ENCODE measurements around the gene PLD1. TPM values are rescaled to one million over a fixed set of nuclear protein-coding genes. Genes with fewer than 3 reads are reported as not detected.

The PLD1 gene
- total RNA-seq, 1 donor from 2014 or later: not detected

GRCh38 chr3:171791692-171792076 is 18.6 kb downstream of the PLD1 start:
- DNase-seq (no peak), ATAC-seq (ENCODE audit: low read depth) (no peak)
- TF ChIP-seq CTCF (IDR thresholded peaks at IDR 0.05): no peak
- intact Hi-C loops (cut with micrococcal nuclease): no loop called here
- CTCF ChIA-PET: no interaction called here
- POLR2A ChIA-PET: no interaction called here
- Mint-ChIP-seq H3K9me3 (no peaks in the 10 kb centered on the region), H3K4me1 (no peaks in the 10 kb centered on the region), H3K27ac (no peak overlapping the region), H3K27me3 (no peaks in the 10 kb centered on the region), H3K4me3 (no peak overlapping the region), H3K36me3 (ENCODE audit: low read depth) (no peaks in the 10 kb centered on the region)

- ATAC-seq (ENCODE audit: low read depth) (no peak), DNase-seq (no peak)
- intact Hi-C loops (cut with micrococcal nuclease): no loop called here
- POLR2A ChIA-PET: no interaction called here
- H3K4me1 Mint-ChIP-seq: no peaks in the 10 kb centered on the region
- no peaks in the 10 kb centered on the region for H3K9me3 Mint-ChIP-seq
- H3K4me3 Mint-ChIP-seq: no peak overlapping the region
- H3K27me3 Mint-ChIP-seq: no peaks in the 10 kb centered on the region
- CTCF ChIA-PET: no interaction called here
- H3K36me3 Mint-ChIP-seq (ENCODE audit: low read depth): no peaks in the 10 kb centered on the region
- no peak for TF ChIP-seq CTCF (IDR thresholded peaks at IDR 0.05)
- no peak overlapping the region for H3K27ac Mint-ChIP-seq
Measured at GRCh38 chr3:171790898-171791691, 19.2 kb downstream of the PLD1 start.

GRCh38 chr3:171790574-171790897 is 19.7 kb downstream of the PLD1 start:
- intact Hi-C loops (cut with micrococcal nuclease): no loop called here
- Mint-ChIP-seq H3K27me3 (no peaks in the 10 kb centered on the region), H3K4me1 (no peaks in the 10 kb centered on the region), H3K27ac (no peak overlapping the region), H3K4me3 (no peak overlapping the region), H3K9me3 (no peaks in the 10 kb centered on the region), H3K36me3 (ENCODE audit: low read depth) (no peaks in the 10 kb centered on the region)
- ChIA-PET POLR2A (no interaction called here), CTCF (no interaction called here)
- ATAC-seq (ENCODE audit: low read depth) (no peak), DNase-seq (no peak)
- no peak for TF ChIP-seq CTCF (IDR thresholded peaks at IDR 0.05)

- H3K27me3 Mint-ChIP-seq: no peaks in the 10 kb centered on the region
- ATAC-seq (ENCODE audit: low read depth) (no peak), DNase-seq (no peak)
- intact Hi-C loops (cut with micrococcal nuclease): no loop called here
- no peak overlapping the region for H3K27ac Mint-ChIP-seq
- no peaks in the 10 kb centered on the region for H3K4me1 Mint-ChIP-seq
- H3K4me3 Mint-ChIP-seq: no peak overlapping the region
- ChIA-PET CTCF (no interaction called here), POLR2A (no interaction called here)
- H3K9me3 Mint-ChIP-seq: no peaks in the 10 kb centered on the region
- TF ChIP-seq CTCF (IDR thresholded peaks at IDR 0.05): no peak
- no peaks in the 10 kb centered on the region for H3K36me3 Mint-ChIP-seq (ENCODE audit: low read depth)
Measured at GRCh38 chr3:171789759-171790505, 20.4 kb downstream of the PLD1 start.

- intact Hi-C loops (cut with micrococcal nuclease): no loop called here
- TF ChIP-seq CTCF (IDR thresholded peaks at IDR 0.05): no peak
- H3K27me3 Mint-ChIP-seq: no peaks in the 10 kb centered on the region
- H3K4me1 Mint-ChIP-seq: no peaks in the 10 kb centered on the region
- H3K36me3 Mint-ChIP-seq (ENCODE audit: low read depth): no peaks in the 10 kb centered on the region
- H3K4me3 Mint-ChIP-seq: no peak overlapping the region
- no peak overlapping the region for H3K27ac Mint-ChIP-seq
- ChIA-PET CTCF (no interaction called here), POLR2A (no interaction called here)
- ATAC-seq (ENCODE audit: low read depth) (no peak), DNase-seq (no peak)
- H3K9me3 Mint-ChIP-seq: no peaks in the 10 kb centered on the region
Measured at GRCh38 chr3:171788546-171789351, 21.5 kb downstream of the PLD1 start.

Measured in activated B cell treated with CpG ODN at 0.5 μM for 24 hours (primary cell).